Activated T-cell treated with anti-CD3 and anti-CD28 coated beads, Interleukin-2, amount 50 U/mL, for 1 hour (primary cell): Measurements from ENCODE around the gene CPN1.
"Not testable (repeated sequence)": the region's sequence is repeated elsewhere in the genome, so short reads cannot be mapped to it uniquely, and the experiment has no call there.

Source experiments
- DNase-seq: peaks from one replicate; pipeline ENCODE4 v3.0.0-alpha.2; 2020

The CPN1 gene

GRCh38 chr10:100081075-100082001 is at the start of gene CPN1:
CPN1 (minus strand) TSS chr10:100081869; CDS start chr10:100081625, 244 bp downstream.
- DNase-seq: no peak

- no peak for DNase-seq
Observed at GRCh38 chr10:100130831-100131230, 49.2 kb upstream of the CPN1 start.

GRCh38 chr10:100129424-100129823 is 47.8 kb upstream of the CPN1 start:
- no peak for DNase-seq

- no peak for DNase-seq
Observed at GRCh38 chr10:100128951-100129350, 47.3 kb upstream of the CPN1 start.

- not testable (repeated sequence) for DNase-seq
Observed at GRCh38 chr10:100125335-100125734, 43.7 kb upstream of the CPN1 start.

GRCh38 chr10:100124097-100124496 is 42.4 kb upstream of the CPN1 start:
- DNase-seq: no peak

GRCh38 chr10:100122780-100123179 is 41.1 kb upstream of the CPN1 start:
- DNase-seq: no peak

GRCh38 chr10:100120550-100120949 is 38.9 kb upstream of the CPN1 start:
- no peak for DNase-seq

- DNase-seq: no peak
Observed at GRCh38 chr10:100119726-100120125, 38.1 kb upstream of the CPN1 start.

GRCh38 chr10:100114976-100115770 is 33.5 kb upstream of the CPN1 start:
- no peak for DNase-seq

- no peak for DNase-seq
Observed at GRCh38 chr10:100114460-100114859, 32.8 kb upstream of the CPN1 start.

GRCh38 chr10:100109670-100110069 is 28.0 kb upstream of the CPN1 start:
- DNase-seq: no peak

- DNase-seq: no peak
Observed at GRCh38 chr10:100106865-100107264, 25.2 kb upstream of the CPN1 start.

GRCh38 chr10:100104300-100104699 is 22.6 kb upstream of the CPN1 start:
- no peak for DNase-seq

- no peak for DNase-seq
Observed at GRCh38 chr10:100103581-100103980, 21.9 kb upstream of the CPN1 start.

GRCh38 chr10:100101192-100102076 is 19.8 kb upstream of the CPN1 start:
- no peak for DNase-seq

- DNase-seq: no peak
Observed at GRCh38 chr10:100100651-100101184, 19.0 kb upstream of the CPN1 start.

GRCh38 chr10:100089241-100089640 is 7.6 kb upstream of the CPN1 start:
- DNase-seq: no peak

- not testable (repeated sequence) for DNase-seq
Observed at GRCh38 chr10:100086708-100087107, 5.0 kb upstream of the CPN1 start.

GRCh38 chr10:100085596-100085995 is 3.9 kb upstream of the CPN1 start:
- no peak for DNase-seq

- no peak for DNase-seq
Observed at GRCh38 chr10:100083623-100084022, 2.0 kb upstream of the CPN1 start.

- DNase-seq: not testable (repeated sequence)
Observed at GRCh38 chr10:100082276-100082675, 607 bp upstream of the CPN1 start.

- DNase-seq: no peak
Observed at GRCh38 chr10:100076750-100077149, 4.9 kb downstream of the CPN1 start.
